ENCODE measurements around the gene AP3D1.

Gene AP3D1

GRCh38 chr19:2157452-2157851, 6.1 kb upstream of the AP3D1 start:
- H3K9ac ChIP-seq (ENCODE audit: low read depth in 1 of 2, low read length in 2 of 2) = no peak overlapping the region

GRCh38 chr19:2154587-2155075, 3.3 kb upstream of the AP3D1 start:
- H3K4me3 ChIP-seq (ENCODE audit: low read depth in 1 of 2, low read length in 2 of 2) = no peak overlapping the region
- no peaks in the 10 kb centered on the region for H3K36me3 ChIP-seq (ENCODE audit: control insufficient read depth in 1 of 2, insufficient read depth in 2 of 2, low read length in 2 of 2)
- H3K9ac ChIP-seq (ENCODE audit: low read depth in 1 of 2, low read length in 2 of 2) = no peak overlapping the region
- H3K4me1 ChIP-seq (ENCODE audit: control insufficient read depth in 1 of 2, insufficient read depth in 2 of 2, low read length in 2 of 2) = peaks cover 12% of the 10 kb centered on the region in 2 donors
- H3K27me3 ChIP-seq (ENCODE audit: control insufficient read depth in 1 of 2, insufficient read depth in 2 of 2, low read length in 2 of 2) = no peaks in the 10 kb centered on the region
- no peaks in the 10 kb centered on the region for H3K9me3 ChIP-seq (ENCODE audit: control insufficient read depth in 1 of 2, low read length in 2 of 2)
- peak overlapping the region; percentile 36 for H3K27ac ChIP-seq (ENCODE audit: low read depth, low read length)

More at GRCh38 chr19:2157452-2157851, 6.1 kb upstream of the AP3D1 start:
- Histone ChIP-seq H3K36me3 (ENCODE audit: control insufficient read depth in 1 of 2, insufficient read depth in 2 of 2, low read length in 2 of 2) (no peaks in the 10 kb centered on the region), H3K27me3 (ENCODE audit: control insufficient read depth in 1 of 2, insufficient read depth in 2 of 2, low read length in 2 of 2) (no peaks in the 10 kb centered on the region), H3K4me3 (ENCODE audit: low read depth in 1 of 2, low read length in 2 of 2) (no peak overlapping the region), H3K27ac (ENCODE audit: low read depth, low read length) (no peak overlapping the region), H3K4me1 (ENCODE audit: control insufficient read depth in 1 of 2, insufficient read depth in 2 of 2, low read length in 2 of 2) (peaks cover 4 to 5% of the 10 kb centered on the region in 2 donors), H3K9me3 (ENCODE audit: control insufficient read depth in 1 of 2, low read length in 2 of 2) (no peaks in the 10 kb centered on the region)

GRCh38 chr19:2150794-2151338, 500 bp downstream of the AP3D1 start:
- Histone ChIP-seq H3K27ac (ENCODE audit: low read depth, low read length) (peak overlapping the region; percentile 66), H3K9ac (ENCODE audit: low read depth in 1 of 2, low read length in 2 of 2) (peak overlapping the region; percentile 87 to 92), H3K27me3 (ENCODE audit: control insufficient read depth in 1 of 2, insufficient read depth in 2 of 2, low read length in 2 of 2) (no peaks in the 10 kb centered on the region), H3K9me3 (ENCODE audit: control insufficient read depth in 1 of 2, low read length in 2 of 2) (no peaks in the 10 kb centered on the region), H3K4me3 (ENCODE audit: low read depth in 1 of 2, low read length in 2 of 2) (peak overlapping the region; percentile 63 to 92), H3K36me3 (ENCODE audit: control insufficient read depth in 1 of 2, insufficient read depth in 2 of 2, low read length in 2 of 2) (peaks cover 0 to 4% of the 10 kb centered on the region in 2 donors), H3K4me1 (ENCODE audit: control insufficient read depth in 1 of 2, insufficient read depth in 2 of 2, low read length in 2 of 2) (peaks cover 22 to 25% of the 10 kb centered on the region in 2 donors)

- Histone ChIP-seq H3K4me3 (ENCODE audit: low read depth in 1 of 2, low read length in 2 of 2) (peak overlapping the region; percentile 63 to 92), H3K9me3 (ENCODE audit: control insufficient read depth in 1 of 2, low read length in 2 of 2) (no peaks in the 10 kb centered on the region), H3K36me3 (ENCODE audit: control insufficient read depth in 1 of 2, insufficient read depth in 2 of 2, low read length in 2 of 2) (peaks cover 0 to 11% of the 10 kb centered on the region in 2 donors), H3K27me3 (ENCODE audit: control insufficient read depth in 1 of 2, insufficient read depth in 2 of 2, low read length in 2 of 2) (no peaks in the 10 kb centered on the region), H3K27ac (ENCODE audit: low read depth, low read length) (no peak overlapping the region), H3K9ac (ENCODE audit: low read depth in 1 of 2, low read length in 2 of 2) (peak overlapping the region; percentile 87 to 92), H3K4me1 (ENCODE audit: control insufficient read depth in 1 of 2, insufficient read depth in 2 of 2, low read length in 2 of 2) (peaks cover 22 to 25% of the 10 kb centered on the region in 2 donors)
Observed at GRCh38 chr19:2149980-2150793, 1.2 kb downstream of the AP3D1 start.

GRCh38 chr19:2148482-2149135, 2.8 kb downstream of the AP3D1 start:
- no peak overlapping the region for H3K27ac ChIP-seq (ENCODE audit: low read depth, low read length)

GRCh38 chr19:2145831-2146241, 5.5 kb downstream of the AP3D1 start:
- H3K4me3 ChIP-seq (ENCODE audit: low read depth in 1 of 2, low read length in 2 of 2) = no peak overlapping the region
- H3K9ac ChIP-seq (ENCODE audit: low read depth in 1 of 2, low read length in 2 of 2) = no peak overlapping the region

More at GRCh38 chr19:2148482-2149135, 2.8 kb downstream of the AP3D1 start:
- H3K4me3 ChIP-seq (ENCODE audit: low read depth in 1 of 2, low read length in 2 of 2) = no peak overlapping the region
- no peaks in the 10 kb centered on the region for H3K9me3 ChIP-seq (ENCODE audit: control insufficient read depth in 1 of 2, low read length in 2 of 2)
- H3K9ac ChIP-seq (ENCODE audit: low read depth in 1 of 2, low read length in 2 of 2) = no peak overlapping the region
- peaks cover 22 to 25% of the 10 kb centered on the region in 2 donors for H3K4me1 ChIP-seq (ENCODE audit: control insufficient read depth in 1 of 2, insufficient read depth in 2 of 2, low read length in 2 of 2)
- H3K36me3 ChIP-seq (ENCODE audit: control insufficient read depth in 1 of 2, insufficient read depth in 2 of 2, low read length in 2 of 2) = peaks cover 0 to 14% of the 10 kb centered on the region in 2 donors
- H3K27me3 ChIP-seq (ENCODE audit: control insufficient read depth in 1 of 2, insufficient read depth in 2 of 2, low read length in 2 of 2) = no peaks in the 10 kb centered on the region

GRCh38 chr19:2144190-2144589, 7.2 kb downstream of the AP3D1 start:
- H3K4me3 ChIP-seq (ENCODE audit: low read depth in 1 of 2, low read length in 2 of 2) = no peak overlapping the region
- no peaks in the 10 kb centered on the region for H3K27me3 ChIP-seq (ENCODE audit: control insufficient read depth in 1 of 2, insufficient read depth in 2 of 2, low read length in 2 of 2)
- no peaks in the 10 kb centered on the region for H3K9me3 ChIP-seq (ENCODE audit: control insufficient read depth in 1 of 2, low read length in 2 of 2)
- no peak overlapping the region for H3K9ac ChIP-seq (ENCODE audit: low read depth in 1 of 2, low read length in 2 of 2)
- H3K36me3 ChIP-seq (ENCODE audit: control insufficient read depth in 1 of 2, insufficient read depth in 2 of 2, low read length in 2 of 2) = peaks cover 1 to 26% of the 10 kb centered on the region in 2 donors
- peaks cover 7 to 10% of the 10 kb centered on the region in 2 donors for H3K4me1 ChIP-seq (ENCODE audit: control insufficient read depth in 1 of 2, insufficient read depth in 2 of 2, low read length in 2 of 2)
- H3K27ac ChIP-seq (ENCODE audit: low read depth, low read length) = no peak overlapping the region

More at GRCh38 chr19:2145831-2146241, 5.5 kb downstream of the AP3D1 start:
- Histone ChIP-seq H3K9me3 (ENCODE audit: control insufficient read depth in 1 of 2, low read length in 2 of 2) (no peaks in the 10 kb centered on the region), H3K4me1 (ENCODE audit: control insufficient read depth in 1 of 2, insufficient read depth in 2 of 2, low read length in 2 of 2) (peaks cover 18 to 21% of the 10 kb centered on the region in 2 donors), H3K27me3 (ENCODE audit: control insufficient read depth in 1 of 2, insufficient read depth in 2 of 2, low read length in 2 of 2) (no peaks in the 10 kb centered on the region), H3K36me3 (ENCODE audit: control insufficient read depth in 1 of 2, insufficient read depth in 2 of 2, low read length in 2 of 2) (peaks cover 0 to 14% of the 10 kb centered on the region in 2 donors), H3K27ac (ENCODE audit: low read depth, low read length) (no peak overlapping the region)

- Histone ChIP-seq H3K36me3 (ENCODE audit: control insufficient read depth in 1 of 2, insufficient read depth in 2 of 2, low read length in 2 of 2) (peaks cover 14 to 43% of the 10 kb centered on the region in 2 donors), H3K27me3 (ENCODE audit: control insufficient read depth in 1 of 2, insufficient read depth in 2 of 2, low read length in 2 of 2) (no peaks in the 10 kb centered on the region), H3K27ac (ENCODE audit: low read depth, low read length) (no peak overlapping the region)
Observed at GRCh38 chr19:2142173-2142829, 9.1 kb downstream of the AP3D1 start.

GRCh38 chr19:2140138-2140569, 11.2 kb downstream of the AP3D1 start:
- H3K36me3 ChIP-seq (ENCODE audit: control insufficient read depth in 1 of 2, insufficient read depth in 2 of 2, low read length in 2 of 2) = peaks cover 14 to 44% of the 10 kb centered on the region in 2 donors
- no peaks in the 10 kb centered on the region for H3K9me3 ChIP-seq (ENCODE audit: control insufficient read depth in 1 of 2, low read length in 2 of 2)
- no peak overlapping the region for H3K4me3 ChIP-seq (ENCODE audit: low read depth in 1 of 2, low read length in 2 of 2)
- H3K27me3 ChIP-seq (ENCODE audit: control insufficient read depth in 1 of 2, insufficient read depth in 2 of 2, low read length in 2 of 2) = no peaks in the 10 kb centered on the region
- H3K27ac ChIP-seq (ENCODE audit: low read depth, low read length) = no peak overlapping the region
- no peak overlapping the region for H3K9ac ChIP-seq (ENCODE audit: low read depth in 1 of 2, low read length in 2 of 2)
- no peaks in the 10 kb centered on the region for H3K4me1 ChIP-seq (ENCODE audit: control insufficient read depth in 1 of 2, insufficient read depth in 2 of 2, low read length in 2 of 2)

More at GRCh38 chr19:2142173-2142829, 9.1 kb downstream of the AP3D1 start:
- no peak overlapping the region for H3K9ac ChIP-seq (ENCODE audit: low read depth in 1 of 2, low read length in 2 of 2)
- no peaks in the 10 kb centered on the region for H3K4me1 ChIP-seq (ENCODE audit: control insufficient read depth in 1 of 2, insufficient read depth in 2 of 2, low read length in 2 of 2)
- H3K9me3 ChIP-seq (ENCODE audit: control insufficient read depth in 1 of 2, low read length in 2 of 2) = no peaks in the 10 kb centered on the region
- no peak overlapping the region for H3K4me3 ChIP-seq (ENCODE audit: low read depth in 1 of 2, low read length in 2 of 2)

Data from duodenal mucosa (tissue), 2 donors.